Bronchial epithelial cell (primary cell): ENCODE data around the gene EEF1A2. TPM values are rescaled to one million over a fixed set of nuclear protein-coding genes. Genes with fewer than 3 reads are reported as not detected.

Source experiments
- DNase-seq: peaks from one replicate; pipeline ENCODE4 v3.0.0-alpha.2; 2010; ENCODE audit warnings: low read depth
- FAIRE-seq: peaks from 2 replicates; lab custom pipeline; 2011; peaks lifted over from hg19 to GRCh38; lab: Jason Lieb, UNC
- H3K27me3 ChIP-seq: 2 replicates; pipeline ENCODE4 v1.5.1; 2011; ENCODE audit warnings: low read length; ENCODE audit not compliant: control insufficient read depth, insufficient read depth
- H3K36me3 ChIP-seq: 2 replicates; pipeline ENCODE4 v1.5.1; 2011; ENCODE audit warnings: low read length; ENCODE audit not compliant: control insufficient read depth, insufficient read depth
- H3K4me3 ChIP-seq: 2 replicates; pipeline ENCODE4 v1.5.1; 2011; ENCODE audit warnings: mild to moderate bottlenecking, low read depth, low read length, control low read depth
- CTCF ChIP-seq: IDR thresholded peaks from 2 replicates; pipeline ENCODE4 v1.5.1; 2011; ENCODE audit warnings: mild to moderate bottlenecking, moderate library complexity, low read length, control low read depth, inconsistent platforms; ENCODE audit not compliant: insufficient read depth, severe bottlenecking
- total RNA-seq: library from RNA; depleted of rRNA; stranded (reverse); fragments of >200 nt; gene quantifications from 2 replicates; pipeline ENCODE4 v1.2.1, GENCODE V29; 2014

The EEF1A2 gene
- total RNA-seq, 1 donor from 2014 or later = 1.1 TPM

- Histone ChIP-seq H3K36me3 (no peaks in the 10 kb centered on the region), H3K4me3 (no peak overlapping the region), H3K27me3 (peaks cover 15% of the 10 kb centered on the region)
- no peak for TF ChIP-seq CTCF
- FAIRE-seq (no peak), DNase-seq (peak; percentile 12)
Measured at GRCh38 chr20:63501818-63502670, 3.2 kb upstream of the EEF1A2 start.

GRCh38 chr20:63500902-63501817 lies 2.3 kb upstream of the EEF1A2 start:
- H3K27me3 ChIP-seq = peaks cover 15% of the 10 kb centered on the region
- TF ChIP-seq CTCF = no peak
- peak; percentile 3 for DNase-seq

GRCh38 chr20:63500151-63500901 lies 1.4 kb upstream of the EEF1A2 start:
- DNase-seq (no peak), FAIRE-seq (no peak)
- no peaks in the 10 kb centered on the region for H3K36me3 ChIP-seq
- H3K4me3 ChIP-seq = no peak overlapping the region
- peaks cover 15% of the 10 kb centered on the region for H3K27me3 ChIP-seq
- TF ChIP-seq CTCF = no peak

More at GRCh38 chr20:63500902-63501817, 2.3 kb upstream of the EEF1A2 start:
- no peak for FAIRE-seq
- H3K4me3 ChIP-seq = no peak overlapping the region
- H3K36me3 ChIP-seq = no peaks in the 10 kb centered on the region

- Histone ChIP-seq H3K4me3 (no peak overlapping the region), H3K27me3 (peaks cover 15% of the 10 kb centered on the region), H3K36me3 (no peaks in the 10 kb centered on the region)
- no peak for TF ChIP-seq CTCF
- no peak for FAIRE-seq
- no peak for DNase-seq
Measured at GRCh38 chr20:63499338-63499969, 571 bp upstream of the EEF1A2 start.
